Endothelial cell (in vitro differentiated cells): ENCODE results near the gene CEL. TPM values are rescaled to one million over a fixed set of nuclear protein-coding genes. Genes with fewer than 3 reads are reported as not detected.

Experiments
- DNase-seq: peaks from one replicate; pipeline ENCODE4 v3.0.0; 2021; ENCODE audit warnings: low spot score
- H3K27ac Mint-ChIP-seq: one replicate; pipeline ENCODE4 v1.8.0; 2021; ENCODE audit warnings: mixed read lengths, inconsistent platforms; ENCODE audit not compliant: unreplicated experiment
- H3K27me3 Mint-ChIP-seq: one replicate; pipeline ENCODE4 v1.8.0; 2021; ENCODE audit warnings: mild to moderate bottlenecking, moderate library complexity, mixed read lengths, inconsistent platforms; ENCODE audit not compliant: unreplicated experiment
- H3K36me3 Mint-ChIP-seq: one replicate; pipeline ENCODE4 v1.8.0; 2021; ENCODE audit warnings: mild to moderate bottlenecking, low read depth, mixed read lengths, inconsistent platforms; ENCODE audit not compliant: unreplicated experiment
- H3K4me1 Mint-ChIP-seq: one replicate; pipeline ENCODE4 v1.8.0; 2021; ENCODE audit warnings: mild to moderate bottlenecking, mixed read lengths, inconsistent platforms; ENCODE audit not compliant: unreplicated experiment
- H3K4me3 Mint-ChIP-seq: one replicate; pipeline ENCODE4 v1.8.0; 2021; ENCODE audit warnings: mild to moderate bottlenecking, mixed read lengths, inconsistent platforms; ENCODE audit not compliant: unreplicated experiment
- H3K9me3 Mint-ChIP-seq: one replicate; pipeline ENCODE4 v1.8.0; 2021; ENCODE audit warnings: mixed read lengths, inconsistent platforms; ENCODE audit not compliant: unreplicated experiment
- total RNA-seq: library from RNA; stranded (reverse); fragmentation: NEBNext Ultra II Directional; extraction: Animal tissue kit (Norgen Biotek cat#: 25700); gene quantifications from one replicate; pipeline ENCODE4 v1.2.1, GENCODE V29; 2021; ENCODE audit not compliant: unreplicated experiment
- TF ChIP-seq, protein P1 (sequence below): fragments of 200-600 bp; sonication (generic); IDR thresholded peaks from one replicate; pipeline ENCODE4 v1.5.0; 2021; ENCODE audit warnings: antibody characterized with exemption; ENCODE audit not compliant: unreplicated experiment

Gene CEL
- total RNA-seq, 1 donor from 2014 or later: 4.2 TPM

DNA sequence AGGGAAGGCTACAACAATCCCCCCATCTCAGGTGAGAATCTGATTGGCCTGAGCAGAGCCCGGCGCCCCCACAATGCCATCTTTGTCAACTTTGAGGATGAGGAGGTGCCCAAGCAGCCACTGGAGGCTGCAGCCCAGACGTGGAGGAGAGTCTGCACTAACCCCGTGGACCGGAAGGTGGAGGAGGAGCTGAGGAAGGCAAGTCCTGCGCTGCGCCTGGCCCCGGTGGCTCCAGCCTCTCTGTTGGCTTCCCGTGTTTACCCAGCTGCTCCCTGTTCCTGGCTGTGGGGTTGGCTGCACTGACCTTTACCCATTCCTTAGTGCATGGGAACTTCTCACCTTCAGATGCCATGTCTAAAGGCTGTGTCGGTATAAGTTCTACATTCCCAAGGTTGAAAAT is 11.0 kb upstream of the CEL start:
- H3K27ac Mint-ChIP-seq: no peak overlapping the region
- TF ChIP-seq, protein P1, sequence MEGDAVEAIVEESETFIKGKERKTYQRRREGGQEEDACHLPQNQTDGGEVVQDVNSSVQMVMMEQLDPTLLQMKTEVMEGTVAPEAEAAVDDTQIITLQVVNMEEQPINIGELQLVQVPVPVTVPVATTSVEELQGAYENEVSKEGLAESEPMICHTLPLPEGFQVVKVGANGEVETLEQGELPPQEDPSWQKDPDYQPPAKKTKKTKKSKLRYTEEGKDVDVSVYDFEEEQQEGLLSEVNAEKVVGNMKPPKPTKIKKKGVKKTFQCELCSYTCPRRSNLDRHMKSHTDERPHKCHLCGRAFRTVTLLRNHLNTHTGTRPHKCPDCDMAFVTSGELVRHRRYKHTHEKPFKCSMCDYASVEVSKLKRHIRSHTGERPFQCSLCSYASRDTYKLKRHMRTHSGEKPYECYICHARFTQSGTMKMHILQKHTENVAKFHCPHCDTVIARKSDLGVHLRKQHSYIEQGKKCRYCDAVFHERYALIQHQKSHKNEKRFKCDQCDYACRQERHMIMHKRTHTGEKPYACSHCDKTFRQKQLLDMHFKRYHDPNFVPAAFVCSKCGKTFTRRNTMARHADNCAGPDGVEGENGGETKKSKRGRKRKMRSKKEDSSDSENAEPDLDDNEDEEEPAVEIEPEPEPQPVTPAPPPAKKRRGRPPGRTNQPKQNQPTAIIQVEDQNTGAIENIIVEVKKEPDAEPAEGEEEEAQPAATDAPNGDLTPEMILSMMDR: no peak
- H3K4me1 Mint-ChIP-seq: no peaks in the 10 kb centered on the region
- peaks cover 7% of the 10 kb centered on the region for H3K27me3 Mint-ChIP-seq
- H3K36me3 Mint-ChIP-seq: peaks cover 40% of the 10 kb centered on the region
- peak overlapping the region; percentile 42 for H3K4me3 Mint-ChIP-seq
- no peak for DNase-seq
- no peaks in the 10 kb centered on the region for H3K9me3 Mint-ChIP-seq

DNA sequence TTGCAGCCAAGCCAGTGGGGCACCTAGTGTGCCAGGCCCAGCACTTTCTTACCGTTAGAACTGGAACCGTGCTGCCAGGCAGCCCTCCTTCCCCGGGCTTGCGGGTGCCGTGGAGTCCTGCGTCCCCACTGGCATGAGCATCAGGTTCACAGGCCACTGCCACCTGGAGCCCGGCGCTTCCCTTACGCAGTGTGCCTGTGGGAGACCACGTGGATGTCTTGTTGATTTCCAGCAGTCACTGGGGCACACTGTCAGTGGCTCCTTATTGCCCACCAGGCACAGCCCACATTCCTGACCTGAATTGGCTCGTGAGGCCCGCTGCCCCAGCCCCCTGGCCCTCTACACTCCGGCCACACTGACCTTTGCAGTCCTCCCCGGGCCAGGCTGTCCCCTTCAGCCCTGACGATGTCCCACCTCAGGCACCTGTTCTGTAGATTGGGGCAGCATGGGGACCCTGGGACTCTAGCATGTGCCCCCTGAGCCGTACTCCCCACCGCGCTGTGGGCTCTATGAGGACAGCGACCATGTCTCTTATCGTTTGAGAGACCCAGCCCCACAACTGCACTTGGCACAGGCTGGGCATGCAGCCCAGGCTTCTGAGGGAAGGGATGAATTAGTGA is 10.4 kb upstream of the CEL start:
- Mint-ChIP-seq H3K27ac (no peak overlapping the region), H3K4me1 (no peaks in the 10 kb centered on the region), H3K4me3 (no peak overlapping the region), H3K36me3 (peaks cover 41% of the 10 kb centered on the region), H3K27me3 (peaks cover 5% of the 10 kb centered on the region), H3K9me3 (no peaks in the 10 kb centered on the region)
- TF ChIP-seq, protein P1: no peak
- DNase-seq: no peak

DNA sequence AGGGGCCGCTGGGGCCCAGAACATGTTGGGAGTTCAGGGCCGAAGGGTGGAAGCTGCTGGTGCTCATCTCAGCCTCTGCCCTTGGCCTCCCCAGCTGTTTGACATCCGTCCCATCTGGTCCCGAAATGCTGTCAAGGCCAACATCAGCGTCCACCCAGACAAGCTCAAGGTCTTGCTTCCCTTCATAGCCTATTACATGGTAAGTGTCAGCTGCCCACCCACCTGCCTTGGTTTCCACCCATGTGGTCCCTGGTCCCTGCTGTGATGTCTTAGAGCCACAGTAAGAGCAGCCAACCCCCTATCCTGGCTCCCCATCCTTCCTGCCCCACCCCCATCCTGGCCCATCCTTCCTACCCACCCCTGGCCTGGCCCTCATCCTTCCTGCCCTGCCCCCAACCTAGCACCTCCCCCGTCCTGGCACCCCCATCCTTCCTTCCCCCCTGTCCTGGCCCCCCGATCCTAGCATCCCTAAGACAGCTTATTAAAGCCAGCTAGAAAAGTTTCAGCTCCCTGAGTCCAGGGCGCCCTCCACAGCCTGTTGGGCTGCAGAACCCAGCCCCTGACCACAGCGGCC is 9.7 kb upstream of the CEL start:
- no peak for DNase-seq
- Mint-ChIP-seq H3K4me1 (no peaks in the 10 kb centered on the region), H3K27ac (no peak overlapping the region), H3K4me3 (no peak overlapping the region), H3K36me3 (peaks cover 38% of the 10 kb centered on the region), H3K9me3 (no peaks in the 10 kb centered on the region), H3K27me3 (peaks cover 4% of the 10 kb centered on the region)
- TF ChIP-seq, protein P1: no peak

DNA sequence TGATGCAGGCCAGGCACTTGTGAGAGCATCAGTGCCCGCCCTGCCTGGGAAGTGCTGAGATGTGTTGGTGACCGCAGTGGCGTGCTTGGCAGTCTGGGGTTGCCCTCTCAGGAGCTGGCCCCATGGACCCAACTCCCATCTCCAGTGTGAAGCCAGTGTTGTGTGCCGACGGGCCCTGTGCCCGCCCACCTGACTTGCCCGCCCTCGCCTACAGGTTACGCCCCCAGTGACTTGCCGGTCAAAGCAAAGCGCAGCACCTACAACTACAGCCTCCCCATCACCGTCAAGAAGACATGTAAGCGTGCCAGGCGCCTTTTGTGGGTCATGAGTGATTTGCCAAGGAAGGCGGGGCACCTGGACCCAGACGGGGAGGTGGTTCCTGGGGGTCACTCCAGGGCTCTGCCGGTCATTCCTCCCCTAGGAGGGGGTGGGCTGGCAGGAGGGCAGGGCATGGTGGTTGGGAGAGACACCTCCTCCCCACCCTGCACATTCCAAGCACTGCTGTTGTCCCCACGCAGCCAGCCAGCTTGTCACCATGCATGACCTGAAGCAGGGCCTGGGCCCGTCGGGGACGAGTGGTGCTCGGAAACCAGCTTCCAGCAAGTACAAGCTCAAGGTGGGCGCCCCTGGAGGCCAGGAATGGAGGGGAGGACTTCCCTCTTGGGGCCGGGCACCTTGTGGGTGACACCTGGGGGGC is 7.4 kb upstream of the CEL start:
- TF ChIP-seq, protein P1: no peak
- Mint-ChIP-seq H3K27ac (no peak overlapping the region), H3K9me3 (no peaks in the 10 kb centered on the region), H3K4me1 (peaks cover 6% of the 10 kb centered on the region), H3K27me3 (peaks cover 4% of the 10 kb centered on the region), H3K4me3 (peak overlapping the region; percentile 50), H3K36me3 (peaks cover 41% of the 10 kb centered on the region)
- no peak for DNase-seq

DNA sequence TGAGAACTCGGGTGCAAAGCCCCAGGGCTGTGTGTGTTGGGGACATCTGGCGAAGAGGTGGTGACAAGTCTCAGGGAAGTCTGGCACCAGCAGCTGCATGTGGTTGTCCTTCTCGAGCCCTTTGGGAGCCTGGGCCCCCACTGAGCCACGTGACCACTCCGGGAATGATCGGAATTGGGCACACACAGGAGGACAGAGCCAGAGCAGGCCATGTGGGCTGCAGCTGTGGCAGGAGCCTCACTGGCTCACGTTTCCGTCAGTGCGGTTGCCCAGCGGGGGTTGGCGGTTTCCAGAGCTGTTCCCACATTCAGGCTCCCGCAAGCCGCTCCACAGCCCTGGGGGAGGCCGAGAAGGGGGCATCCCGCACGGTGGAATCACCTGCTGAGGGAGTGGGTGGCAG is 6.8 kb upstream of the CEL start:
- peaks cover 4% of the 10 kb centered on the region for H3K27me3 Mint-ChIP-seq
- TF ChIP-seq, protein P1: no peak
- H3K27ac Mint-ChIP-seq: no peak overlapping the region
- no peaks in the 10 kb centered on the region for H3K9me3 Mint-ChIP-seq
- H3K4me1 Mint-ChIP-seq: peaks cover 12% of the 10 kb centered on the region
- DNase-seq: no peak
- H3K4me3 Mint-ChIP-seq: no peak overlapping the region
- peaks cover 37% of the 10 kb centered on the region for H3K36me3 Mint-ChIP-seq
